ENCODE results near the gene CXCL11.

DNA sequence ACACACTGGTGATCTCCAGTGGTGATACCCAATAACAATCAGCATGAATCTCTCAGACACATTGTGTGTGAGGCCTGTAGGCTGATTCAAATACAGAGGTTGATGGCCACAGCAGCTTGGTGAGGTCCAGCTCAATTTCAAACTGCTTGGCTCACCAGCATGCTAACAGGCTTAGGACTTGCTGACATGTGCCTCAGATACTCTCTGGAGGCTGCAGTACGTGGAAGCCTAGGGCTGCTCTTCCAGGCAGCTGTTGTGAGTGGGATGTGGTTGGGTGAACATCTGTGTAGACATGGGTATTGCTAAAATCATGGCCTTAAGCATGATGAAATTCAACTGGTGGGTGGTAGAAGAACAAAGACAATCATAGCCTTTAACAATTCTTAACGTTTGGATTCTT, 32.8 kb downstream of the CXCL11 start:
- TF ChIP-seq, protein P1, sequence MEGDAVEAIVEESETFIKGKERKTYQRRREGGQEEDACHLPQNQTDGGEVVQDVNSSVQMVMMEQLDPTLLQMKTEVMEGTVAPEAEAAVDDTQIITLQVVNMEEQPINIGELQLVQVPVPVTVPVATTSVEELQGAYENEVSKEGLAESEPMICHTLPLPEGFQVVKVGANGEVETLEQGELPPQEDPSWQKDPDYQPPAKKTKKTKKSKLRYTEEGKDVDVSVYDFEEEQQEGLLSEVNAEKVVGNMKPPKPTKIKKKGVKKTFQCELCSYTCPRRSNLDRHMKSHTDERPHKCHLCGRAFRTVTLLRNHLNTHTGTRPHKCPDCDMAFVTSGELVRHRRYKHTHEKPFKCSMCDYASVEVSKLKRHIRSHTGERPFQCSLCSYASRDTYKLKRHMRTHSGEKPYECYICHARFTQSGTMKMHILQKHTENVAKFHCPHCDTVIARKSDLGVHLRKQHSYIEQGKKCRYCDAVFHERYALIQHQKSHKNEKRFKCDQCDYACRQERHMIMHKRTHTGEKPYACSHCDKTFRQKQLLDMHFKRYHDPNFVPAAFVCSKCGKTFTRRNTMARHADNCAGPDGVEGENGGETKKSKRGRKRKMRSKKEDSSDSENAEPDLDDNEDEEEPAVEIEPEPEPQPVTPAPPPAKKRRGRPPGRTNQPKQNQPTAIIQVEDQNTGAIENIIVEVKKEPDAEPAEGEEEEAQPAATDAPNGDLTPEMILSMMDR (IDR thresholded peaks at IDR 0.05), result no peak
- no peak for TF ChIP-seq POLR2A (IDR thresholded peaks at IDR 0.05; ENCODE audit: low read depth)
